SK-N-SH (cell line): ENCODE measurements around the gene RHEBL1.

ENCODE experiments used
- CHD2 ChIP-seq: fragments of 150-350 bp; IDR thresholded peaks from 2 replicates; pipeline ENCODE4 v1.6.1; 2018; ENCODE audit warnings: low read length; ENCODE audit not compliant: partially characterized antibody
- EP300 ChIP-seq, 2 experiments: IDR thresholded peaks; 2 replicates each; pipeline versions ENCODE4 v1.4.0 to v1.6.1; 2012; ENCODE audit warnings: borderline replicate concordance in 1 of 2, low read depth in 1 of 2, low read length in 1 of 2
- EZH2phosphoT487 ChIP-seq: fragments of 200-600 bp; sonication (generic); IDR thresholded peaks from 2 replicates; pipeline ENCODE4 v1.6.1; 2017; ENCODE audit warnings: low read depth, mixed run types, mild to moderate bottlenecking, antibody characterized with exemption, moderate library complexity, borderline replicate concordance
- MEF2A ChIP-seq: IDR thresholded peaks from 2 replicates; pipeline ENCODE4 v1.4.0; 2012; ENCODE audit warnings: low read depth, borderline replicate concordance
- MXI1 ChIP-seq: IDR thresholded peaks from 2 replicates; pipeline ENCODE4 v1.6.1; 2012; ENCODE audit warnings: mild to moderate bottlenecking, low read depth, low read length, improper control_type of control experiment
- POLR2AphosphoS5 ChIP-seq: IDR thresholded peaks from 2 replicates; pipeline ENCODE4 v1.6.1; 2012; ENCODE audit warnings: low read depth, low read length
- RAD21 ChIP-seq: IDR thresholded peaks from 2 replicates; pipeline ENCODE4 v1.6.1; 2012; ENCODE audit warnings: mild to moderate bottlenecking, low read length
- RXRA ChIP-seq: IDR thresholded peaks from 2 replicates; pipeline ENCODE4 v1.4.0; 2012; ENCODE audit warnings: low read depth, mild to moderate bottlenecking, borderline replicate concordance
- SMC3 ChIP-seq: IDR thresholded peaks from 2 replicates; pipeline ENCODE4 v1.6.1; 2012; ENCODE audit warnings: low read depth, low read length, improper control_type of control experiment
- TEAD4 ChIP-seq: IDR thresholded peaks from 2 replicates; pipeline ENCODE4 v1.4.0; 2012; ENCODE audit warnings: mild to moderate bottlenecking, borderline replicate concordance; ENCODE audit not compliant: insufficient read depth
- TF ChIP-seq, protein P1 (sequence below): fragments of 200-600 bp; sonication (generic); IDR thresholded peaks from 2 replicates; pipeline ENCODE4 v1.6.1; 2017; ENCODE audit warnings: antibody characterized with exemption, mild to moderate bottlenecking, moderate library complexity
- TF ChIP-seq, protein P2 (sequence below): IDR thresholded peaks from 2 replicates; pipeline ENCODE4 v1.4.0; 2012; ENCODE audit warnings: low read depth
- TF ChIP-seq, protein P3 (sequence below): IDR thresholded peaks from 2 replicates; pipeline ENCODE4 v1.6.1; 2012; ENCODE audit warnings: mild to moderate bottlenecking, low read depth, low read length, moderate library complexity
- TF ChIP-seq, protein P4 (sequence below): fragments of 150-350 bp; IDR thresholded peaks from 2 replicates; pipeline ENCODE4 v1.6.1; 2017; ENCODE audit warnings: antibody characterized with exemption, low read length, low read depth, borderline replicate concordance

DNA sequence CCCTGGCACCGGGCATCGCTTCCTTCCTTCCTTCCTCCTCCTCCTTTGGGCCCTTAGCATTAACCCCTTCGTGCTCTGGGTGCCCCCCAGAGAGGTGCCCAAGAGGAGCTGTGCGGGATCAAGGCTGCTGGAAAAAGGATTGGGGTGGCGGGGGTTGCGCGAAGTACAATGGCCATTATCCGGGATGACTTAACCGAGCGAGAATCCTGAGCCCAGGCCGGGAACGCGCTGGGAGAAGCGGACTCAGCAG is 22.0 kb upstream of the RHEBL1 start:
- TF ChIP-seq, protein P1, sequence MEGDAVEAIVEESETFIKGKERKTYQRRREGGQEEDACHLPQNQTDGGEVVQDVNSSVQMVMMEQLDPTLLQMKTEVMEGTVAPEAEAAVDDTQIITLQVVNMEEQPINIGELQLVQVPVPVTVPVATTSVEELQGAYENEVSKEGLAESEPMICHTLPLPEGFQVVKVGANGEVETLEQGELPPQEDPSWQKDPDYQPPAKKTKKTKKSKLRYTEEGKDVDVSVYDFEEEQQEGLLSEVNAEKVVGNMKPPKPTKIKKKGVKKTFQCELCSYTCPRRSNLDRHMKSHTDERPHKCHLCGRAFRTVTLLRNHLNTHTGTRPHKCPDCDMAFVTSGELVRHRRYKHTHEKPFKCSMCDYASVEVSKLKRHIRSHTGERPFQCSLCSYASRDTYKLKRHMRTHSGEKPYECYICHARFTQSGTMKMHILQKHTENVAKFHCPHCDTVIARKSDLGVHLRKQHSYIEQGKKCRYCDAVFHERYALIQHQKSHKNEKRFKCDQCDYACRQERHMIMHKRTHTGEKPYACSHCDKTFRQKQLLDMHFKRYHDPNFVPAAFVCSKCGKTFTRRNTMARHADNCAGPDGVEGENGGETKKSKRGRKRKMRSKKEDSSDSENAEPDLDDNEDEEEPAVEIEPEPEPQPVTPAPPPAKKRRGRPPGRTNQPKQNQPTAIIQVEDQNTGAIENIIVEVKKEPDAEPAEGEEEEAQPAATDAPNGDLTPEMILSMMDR: no peak
- TF ChIP-seq EZH2phosphoT487 (no peak), MXI1 (no peak), RXRA (no peak), SMC3 (no peak), TEAD4 (no peak), POLR2AphosphoS5 (no peak), RAD21 (no peak), MEF2A (no peak), EP300 (IDR thresholded peaks at IDR 0.05; ENCODE audit: borderline replicate concordance in 1 of 2, low read depth in 1 of 2, low read length in 1 of 2) (no peak), CHD2 (no peak)
- TF ChIP-seq, protein P2, sequence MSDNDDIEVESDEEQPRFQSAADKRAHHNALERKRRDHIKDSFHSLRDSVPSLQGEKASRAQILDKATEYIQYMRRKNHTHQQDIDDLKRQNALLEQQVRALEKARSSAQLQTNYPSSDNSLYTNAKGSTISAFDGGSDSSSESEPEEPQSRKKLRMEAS: no peak
- TF ChIP-seq, protein P3, sequence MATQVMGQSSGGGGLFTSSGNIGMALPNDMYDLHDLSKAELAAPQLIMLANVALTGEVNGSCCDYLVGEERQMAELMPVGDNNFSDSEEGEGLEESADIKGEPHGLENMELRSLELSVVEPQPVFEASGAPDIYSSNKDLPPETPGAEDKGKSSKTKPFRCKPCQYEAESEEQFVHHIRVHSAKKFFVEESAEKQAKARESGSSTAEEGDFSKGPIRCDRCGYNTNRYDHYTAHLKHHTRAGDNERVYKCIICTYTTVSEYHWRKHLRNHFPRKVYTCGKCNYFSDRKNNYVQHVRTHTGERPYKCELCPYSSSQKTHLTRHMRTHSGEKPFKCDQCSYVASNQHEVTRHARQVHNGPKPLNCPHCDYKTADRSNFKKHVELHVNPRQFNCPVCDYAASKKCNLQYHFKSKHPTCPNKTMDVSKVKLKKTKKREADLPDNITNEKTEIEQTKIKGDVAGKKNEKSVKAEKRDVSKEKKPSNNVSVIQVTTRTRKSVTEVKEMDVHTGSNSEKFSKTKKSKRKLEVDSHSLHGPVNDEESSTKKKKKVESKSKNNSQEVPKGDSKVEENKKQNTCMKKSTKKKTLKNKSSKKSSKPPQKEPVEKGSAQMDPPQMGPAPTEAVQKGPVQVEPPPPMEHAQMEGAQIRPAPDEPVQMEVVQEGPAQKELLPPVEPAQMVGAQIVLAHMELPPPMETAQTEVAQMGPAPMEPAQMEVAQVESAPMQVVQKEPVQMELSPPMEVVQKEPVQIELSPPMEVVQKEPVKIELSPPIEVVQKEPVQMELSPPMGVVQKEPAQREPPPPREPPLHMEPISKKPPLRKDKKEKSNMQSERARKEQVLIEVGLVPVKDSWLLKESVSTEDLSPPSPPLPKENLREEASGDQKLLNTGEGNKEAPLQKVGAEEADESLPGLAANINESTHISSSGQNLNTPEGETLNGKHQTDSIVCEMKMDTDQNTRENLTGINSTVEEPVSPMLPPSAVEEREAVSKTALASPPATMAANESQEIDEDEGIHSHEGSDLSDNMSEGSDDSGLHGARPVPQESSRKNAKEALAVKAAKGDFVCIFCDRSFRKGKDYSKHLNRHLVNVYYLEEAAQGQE: no peak
- TF ChIP-seq, protein P4, sequence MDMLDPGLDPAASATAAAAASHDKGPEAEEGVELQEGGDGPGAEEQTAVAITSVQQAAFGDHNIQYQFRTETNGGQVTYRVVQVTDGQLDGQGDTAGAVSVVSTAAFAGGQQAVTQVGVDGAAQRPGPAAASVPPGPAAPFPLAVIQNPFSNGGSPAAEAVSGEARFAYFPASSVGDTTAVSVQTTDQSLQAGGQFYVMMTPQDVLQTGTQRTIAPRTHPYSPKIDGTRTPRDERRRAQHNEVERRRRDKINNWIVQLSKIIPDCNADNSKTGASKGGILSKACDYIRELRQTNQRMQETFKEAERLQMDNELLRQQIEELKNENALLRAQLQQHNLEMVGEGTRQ: no peak
